AG09319 (cell line): ENCODE data around the gene KIF4A.

ENCODE experiments used
- DNase-seq: peaks from one replicate; pipeline ENCODE4 v3.0.0-alpha.2; 2010; ENCODE audit warnings: low read depth; ENCODE audit errors: extremely low read depth
- TF ChIP-seq, protein P1 (sequence below): IDR thresholded peaks from 2 replicates; pipeline ENCODE4 v1.5.1; 2011; ENCODE audit warnings: low read depth, mild to moderate bottlenecking, inconsistent platforms, low read length, moderate library complexity

KIF4A gene

DNA sequence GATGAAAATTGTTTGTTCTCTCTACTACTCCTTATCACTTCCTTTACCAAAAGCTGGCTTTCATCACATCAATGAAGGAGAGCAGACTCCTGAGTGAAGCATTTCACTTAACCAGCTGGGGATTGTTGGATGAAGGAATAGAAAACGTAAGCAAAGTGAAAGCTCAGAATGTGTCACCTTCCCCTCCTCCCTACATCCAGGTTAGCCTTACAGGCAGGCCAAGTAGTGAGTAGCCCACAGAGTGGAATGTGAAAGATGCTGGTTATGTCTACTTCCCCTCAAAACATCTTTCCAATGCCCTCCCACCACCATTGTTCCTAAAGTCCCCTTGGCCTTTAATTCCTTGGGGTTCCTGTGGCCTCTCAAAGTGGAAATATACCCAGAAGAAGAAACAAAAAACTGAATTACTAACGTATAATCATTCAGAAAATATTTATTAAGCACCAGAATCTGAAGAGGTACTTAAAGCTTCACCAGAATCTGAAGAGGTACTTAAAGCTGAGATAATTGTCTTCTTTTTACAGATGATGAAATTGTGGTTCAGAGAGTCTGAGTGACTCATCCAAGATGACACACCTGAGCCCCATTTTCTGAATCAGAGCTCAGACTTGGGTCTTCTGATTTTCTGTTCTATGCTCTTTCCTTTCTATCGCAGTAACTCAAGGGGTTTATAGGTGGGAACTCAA, 36.4 kb upstream of the KIF4A start:
- TF ChIP-seq, protein P1, sequence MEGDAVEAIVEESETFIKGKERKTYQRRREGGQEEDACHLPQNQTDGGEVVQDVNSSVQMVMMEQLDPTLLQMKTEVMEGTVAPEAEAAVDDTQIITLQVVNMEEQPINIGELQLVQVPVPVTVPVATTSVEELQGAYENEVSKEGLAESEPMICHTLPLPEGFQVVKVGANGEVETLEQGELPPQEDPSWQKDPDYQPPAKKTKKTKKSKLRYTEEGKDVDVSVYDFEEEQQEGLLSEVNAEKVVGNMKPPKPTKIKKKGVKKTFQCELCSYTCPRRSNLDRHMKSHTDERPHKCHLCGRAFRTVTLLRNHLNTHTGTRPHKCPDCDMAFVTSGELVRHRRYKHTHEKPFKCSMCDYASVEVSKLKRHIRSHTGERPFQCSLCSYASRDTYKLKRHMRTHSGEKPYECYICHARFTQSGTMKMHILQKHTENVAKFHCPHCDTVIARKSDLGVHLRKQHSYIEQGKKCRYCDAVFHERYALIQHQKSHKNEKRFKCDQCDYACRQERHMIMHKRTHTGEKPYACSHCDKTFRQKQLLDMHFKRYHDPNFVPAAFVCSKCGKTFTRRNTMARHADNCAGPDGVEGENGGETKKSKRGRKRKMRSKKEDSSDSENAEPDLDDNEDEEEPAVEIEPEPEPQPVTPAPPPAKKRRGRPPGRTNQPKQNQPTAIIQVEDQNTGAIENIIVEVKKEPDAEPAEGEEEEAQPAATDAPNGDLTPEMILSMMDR: no peak
- DNase-seq: no peak

DNA sequence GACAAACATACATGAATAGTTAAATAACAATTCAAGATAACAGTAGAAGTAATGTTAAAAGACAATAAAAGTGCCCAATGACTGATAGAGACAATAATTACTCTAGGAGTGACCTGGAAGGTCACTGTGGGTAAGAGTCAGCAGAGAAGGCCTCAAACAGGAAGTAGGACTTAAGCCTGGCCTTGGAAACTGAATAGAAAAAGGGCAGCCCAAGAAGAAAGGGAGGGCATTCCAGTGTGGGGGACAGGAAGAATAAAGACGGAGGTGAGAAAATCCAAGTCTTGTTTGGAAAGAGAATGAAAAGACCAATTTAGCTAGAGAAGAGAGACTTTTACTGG, 35.9 kb upstream of the KIF4A start:
- DNase-seq: no peak
- TF ChIP-seq, protein P1: no peak

DNA sequence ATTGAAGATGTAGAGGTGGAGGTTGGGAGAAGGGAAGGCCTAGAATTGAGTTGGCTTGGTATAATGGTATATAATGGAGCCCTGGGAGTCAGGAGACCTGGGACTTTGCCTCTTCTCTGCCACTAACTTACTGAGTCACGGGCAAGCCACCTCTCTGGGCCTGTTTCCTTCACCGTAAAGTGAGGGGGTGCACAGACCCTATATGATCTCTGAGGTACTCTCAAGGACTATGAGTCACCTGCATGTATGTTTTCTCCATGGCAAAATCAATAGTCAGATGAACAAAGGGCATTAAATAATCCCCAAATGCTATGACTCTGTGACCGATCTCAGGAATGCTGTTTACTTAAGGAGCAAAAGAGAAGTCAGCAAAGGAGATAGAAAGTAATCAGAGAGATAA, 35.0 kb upstream of the KIF4A start:
- TF ChIP-seq, protein P1: no peak
- no peak for DNase-seq

DNA sequence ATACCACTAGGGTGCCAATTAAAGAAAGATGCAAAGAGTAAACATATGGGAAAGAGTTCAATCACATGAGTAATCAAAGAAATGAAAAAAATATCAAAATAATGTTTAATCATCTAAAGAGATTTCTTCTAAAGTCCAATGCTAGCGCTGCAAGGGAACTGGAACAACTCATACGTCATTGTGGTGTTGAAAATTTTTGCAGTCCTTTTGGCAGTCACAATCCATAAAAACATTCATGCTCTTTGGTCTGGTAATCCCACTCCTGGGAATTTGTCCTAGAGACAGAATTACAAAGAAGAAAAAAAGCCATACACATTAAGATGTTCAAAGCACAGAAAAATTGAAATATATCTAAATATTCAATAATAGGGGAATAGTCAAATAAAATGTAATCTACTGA, 34.5 kb upstream of the KIF4A start:
- TF ChIP-seq, protein P1: no peak
- no peak for DNase-seq

DNA sequence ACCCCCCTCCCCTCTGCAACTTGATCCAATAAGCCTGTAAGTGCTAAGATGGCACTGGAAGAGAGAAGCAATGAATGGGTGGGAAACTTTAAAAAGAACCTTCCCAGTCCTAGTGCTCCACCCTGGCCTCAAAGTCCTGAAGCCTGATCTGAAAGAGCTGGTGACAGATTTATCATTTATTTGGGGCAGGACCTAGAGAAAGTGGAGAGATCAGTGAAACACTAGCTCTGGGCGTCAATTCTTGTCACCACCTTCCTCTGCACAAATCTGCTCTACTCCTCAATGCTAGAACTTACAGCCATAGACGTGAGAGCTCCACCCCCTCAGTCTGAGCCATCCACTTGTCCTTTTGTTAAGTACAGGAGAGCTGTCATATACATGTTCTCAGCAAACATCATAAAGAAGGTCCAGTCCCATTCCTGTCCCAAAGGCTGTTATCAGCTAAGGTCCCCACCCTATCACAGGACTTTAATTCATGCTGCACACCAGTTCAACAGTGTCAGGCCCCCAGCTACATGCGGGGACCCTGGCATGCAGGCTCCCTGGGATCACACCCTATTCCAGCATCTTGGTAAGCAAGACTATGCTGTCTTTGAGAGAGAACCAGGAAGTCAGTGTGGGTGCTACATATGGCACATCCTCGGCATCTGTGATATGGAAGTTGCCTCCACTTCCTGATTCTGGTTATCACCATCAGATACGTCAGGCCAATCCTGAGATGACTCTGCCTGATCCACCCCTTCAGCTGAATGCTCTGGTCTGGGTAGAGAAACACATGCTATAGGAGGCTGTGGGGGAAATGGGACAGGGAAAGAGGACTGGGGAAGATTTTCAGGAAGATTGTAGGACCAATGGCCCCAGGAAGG, 32.2 kb upstream of the KIF4A start:
- no peak for DNase-seq

DNA sequence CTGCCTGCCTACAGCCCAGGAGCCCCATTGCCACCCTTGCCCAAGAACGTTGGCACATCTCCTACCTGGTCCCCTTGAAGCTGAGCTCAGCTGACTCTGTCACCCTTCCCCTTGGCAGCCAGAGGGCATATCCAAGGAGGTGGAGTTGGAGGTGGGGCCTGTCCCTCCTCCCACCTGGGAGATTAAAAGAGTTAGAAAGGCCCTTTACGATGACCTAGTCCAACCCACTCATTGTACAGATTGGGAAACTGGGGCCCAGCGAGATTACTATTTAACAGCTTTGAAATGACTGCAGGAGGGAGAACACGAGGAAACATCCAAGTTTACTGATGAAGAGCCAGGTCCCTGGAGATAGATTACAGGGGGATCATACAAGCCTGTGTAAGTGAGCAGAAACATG, 29.8 kb upstream of the KIF4A start, which contains the start of gene P2RY4:
Gene P2RY4, minus strand, starts transcription at position 101 of the 400 bp plus-strand sequence. CDS start 580 bp downstream, outside the sequence.
- TF ChIP-seq, protein P1: no peak
- DNase-seq: no peak

More for the DNA sequence above, 32.2 kb upstream of the KIF4A start:
- TF ChIP-seq, protein P1: no peak

DNA sequence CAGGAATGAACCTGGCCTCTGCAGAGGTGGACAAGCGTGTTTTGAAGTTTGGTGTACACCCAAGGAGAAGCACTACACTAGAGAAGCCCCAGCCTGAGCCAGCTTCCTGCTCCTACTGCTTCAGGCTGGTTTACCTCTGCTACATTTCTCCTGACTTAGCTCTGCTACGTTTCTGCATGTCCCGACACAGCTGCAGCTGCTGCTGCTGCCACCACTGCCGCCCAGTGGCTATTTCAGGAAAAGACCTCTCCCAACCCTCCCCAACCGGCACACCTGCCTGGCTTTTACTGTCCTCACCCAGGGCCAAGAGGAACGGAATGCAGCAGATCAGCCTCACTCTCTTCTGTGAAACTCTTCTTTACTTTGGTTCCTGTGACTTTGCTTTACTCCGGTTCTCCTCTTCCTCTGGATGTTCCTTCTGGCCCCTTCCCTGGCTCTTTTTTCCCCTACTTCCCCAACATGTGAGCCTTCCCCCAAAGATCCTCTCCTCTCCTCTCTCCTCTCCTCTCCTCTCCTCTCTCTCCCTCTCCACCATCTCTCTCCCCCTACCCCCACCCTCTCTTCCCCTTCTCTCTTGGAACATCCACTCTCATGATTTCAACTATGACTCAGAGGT, 26.8 kb upstream of the KIF4A start:
- no peak for DNase-seq
- TF ChIP-seq, protein P1: peak; percentile 47
